Vagina (tissue), 2 donors: Measurements from ENCODE around the gene INHBC.

ENCODE experiments used
- POLR2A ChIP-seq, 2 donors: fragments of 450-650 bp; IDR thresholded peaks; one replicate each; pipeline ENCODE4 v1.6.1; 2017; ENCODE audit warnings: antibody characterized with exemption in 2 of 2, mild to moderate bottlenecking in 2 of 2, moderate library complexity in 2 of 2
- TF ChIP-seq, protein P1 (sequence below), 3 experiments: fragments of 450-650 bp in 2 of 3; fragments of 200-600 bp in 1 of 3; sonication (generic) in 1 of 3; IDR thresholded peaks; one replicate each; pipeline ENCODE4 v1.5.1; 2017 to 2019; ENCODE audit warnings: antibody characterized with exemption in 3 of 3, mild to moderate bottlenecking in 2 of 3, moderate library complexity in 2 of 3

- TF ChIP-seq POLR2A (IDR thresholded peaks at IDR 0.05): no peak
- TF ChIP-seq, protein P1, sequence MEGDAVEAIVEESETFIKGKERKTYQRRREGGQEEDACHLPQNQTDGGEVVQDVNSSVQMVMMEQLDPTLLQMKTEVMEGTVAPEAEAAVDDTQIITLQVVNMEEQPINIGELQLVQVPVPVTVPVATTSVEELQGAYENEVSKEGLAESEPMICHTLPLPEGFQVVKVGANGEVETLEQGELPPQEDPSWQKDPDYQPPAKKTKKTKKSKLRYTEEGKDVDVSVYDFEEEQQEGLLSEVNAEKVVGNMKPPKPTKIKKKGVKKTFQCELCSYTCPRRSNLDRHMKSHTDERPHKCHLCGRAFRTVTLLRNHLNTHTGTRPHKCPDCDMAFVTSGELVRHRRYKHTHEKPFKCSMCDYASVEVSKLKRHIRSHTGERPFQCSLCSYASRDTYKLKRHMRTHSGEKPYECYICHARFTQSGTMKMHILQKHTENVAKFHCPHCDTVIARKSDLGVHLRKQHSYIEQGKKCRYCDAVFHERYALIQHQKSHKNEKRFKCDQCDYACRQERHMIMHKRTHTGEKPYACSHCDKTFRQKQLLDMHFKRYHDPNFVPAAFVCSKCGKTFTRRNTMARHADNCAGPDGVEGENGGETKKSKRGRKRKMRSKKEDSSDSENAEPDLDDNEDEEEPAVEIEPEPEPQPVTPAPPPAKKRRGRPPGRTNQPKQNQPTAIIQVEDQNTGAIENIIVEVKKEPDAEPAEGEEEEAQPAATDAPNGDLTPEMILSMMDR (IDR thresholded peaks at IDR 0.05): no peak
These were observed 57.1 kb downstream of the INHBC start for GRCh38 chr12:57491393-57492280.
